HFFc6 (cell line): ENCODE data around the gene CLASRP. TPM values are rescaled to one million over a fixed set of nuclear protein-coding genes. Genes with fewer than 3 reads are reported as not detected.
"Not testable (repeated sequence)": the region's sequence is repeated elsewhere in the genome, so short reads cannot be mapped to it uniquely, and the experiment has no call there.

Experiments
- DNase-seq: peaks from one replicate; pipeline ENCODE4 v3.0.0-alpha.2; 2018
- H3K27ac Mint-ChIP-seq: 2 replicates; pipeline ENCODE4 v1.8.0; 2020; ENCODE audit warnings: mild to moderate bottlenecking, mixed read lengths
- H3K27me3 Mint-ChIP-seq: 2 replicates; pipeline ENCODE4 v1.8.0; 2021; ENCODE audit warnings: mild to moderate bottlenecking, moderate library complexity, mixed read lengths; ENCODE audit not compliant: insufficient read depth
- H3K36me3 Mint-ChIP-seq: 2 replicates; pipeline ENCODE4 v1.8.0; 2021; ENCODE audit warnings: low read depth, mixed read lengths
- H3K4me1 Mint-ChIP-seq: 2 replicates; pipeline ENCODE4 v1.8.0; 2020; ENCODE audit warnings: low read depth, mixed read lengths
- H3K4me3 Mint-ChIP-seq: 2 replicates; pipeline ENCODE4 v1.8.0; 2020; ENCODE audit warnings: mild to moderate bottlenecking, moderate library complexity, mixed read lengths
- H3K9me3 Mint-ChIP-seq: 2 replicates; pipeline ENCODE4 v1.8.0; 2020; ENCODE audit warnings: mild to moderate bottlenecking, mixed read lengths
- CTCF ChIP-seq: fragments of 200-600 bp; sonication (generic); IDR thresholded peaks from 2 replicates; pipeline ENCODE4 v1.5.0; 2021; ENCODE audit warnings: antibody characterized with exemption, mild to moderate bottlenecking
- total RNA-seq, 6 experiments: library from RNA; stranded (reverse); fragmentation: NEBNext Ultra II Directional; extraction: Animal tissue kit (Norgen Biotek cat#: 25700); gene quantifications; 2 replicates in 1 of 6; 3 replicates in 5 of 6; pipeline ENCODE4 v1.2.3, GENCODE V29; 2021

CLASRP gene
- total RNA-seq, 6 experiments from 2014 or later, result 29.9 to 42.9 (median 37.3) TPM

- H3K36me3 Mint-ChIP-seq, result peaks cover 7% of the 10 kb centered on the region; the same call in 1 of the 2 replicates
- no peaks in the 10 kb centered on the region for H3K27me3 Mint-ChIP-seq
- peaks cover 13% of the 10 kb centered on the region for H3K4me1 Mint-ChIP-seq
- DNase-seq, result no peak
- no peak overlapping the region for H3K27ac Mint-ChIP-seq
- no peaks in the 10 kb centered on the region for H3K9me3 Mint-ChIP-seq
- H3K4me3 Mint-ChIP-seq, result no peak overlapping the region
- TF ChIP-seq CTCF, result no peak
Measured at GRCh38 chr19:45104658-45105349, 66.0 kb downstream of the CLASRP start.

GRCh38 chr19:45106363-45106762 is 67.5 kb downstream of the CLASRP start:
- H3K36me3 Mint-ChIP-seq, H3K4me3 Mint-ChIP-seq, H3K27me3 Mint-ChIP-seq, H3K9me3 Mint-ChIP-seq, DNase-seq, H3K27ac Mint-ChIP-seq, H3K4me1 Mint-ChIP-seq: not testable (repeated sequence)

GRCh38 chr19:45107621-45108150 is 68.8 kb downstream of the CLASRP start:
- H3K36me3 Mint-ChIP-seq, result no peaks in the 10 kb centered on the region
- TF ChIP-seq CTCF, result no peak
- no peak for DNase-seq
- no peaks in the 10 kb centered on the region; the same call in 1 of the 2 replicates for H3K4me1 Mint-ChIP-seq
- H3K9me3 Mint-ChIP-seq, result no peaks in the 10 kb centered on the region
- no peak overlapping the region for H3K4me3 Mint-ChIP-seq
- H3K27me3 Mint-ChIP-seq, result no peaks in the 10 kb centered on the region
- H3K27ac Mint-ChIP-seq, result no peak overlapping the region

- no peaks in the 10 kb centered on the region; the same call in 1 of the 2 replicates for H3K27me3 Mint-ChIP-seq
- peaks cover 4% of the 10 kb centered on the region; the same call in 1 of the 2 replicates for H3K36me3 Mint-ChIP-seq
- no peak overlapping the region for H3K4me3 Mint-ChIP-seq
- no peak for TF ChIP-seq CTCF
- H3K9me3 Mint-ChIP-seq, result no peaks in the 10 kb centered on the region
- DNase-seq, result no peak
- no peak overlapping the region; the same call in 1 of the 2 replicates for H3K27ac Mint-ChIP-seq
- no peaks in the 10 kb centered on the region; the same call in 1 of the 2 replicates for H3K4me1 Mint-ChIP-seq
Measured at GRCh38 chr19:45110851-45111266, 72.0 kb downstream of the CLASRP start.

GRCh38 chr19:45112111-45112827 is 73.4 kb downstream of the CLASRP start:
- no peak overlapping the region for H3K27ac Mint-ChIP-seq
- no peak for TF ChIP-seq CTCF
- DNase-seq, result no peak
- H3K4me1 Mint-ChIP-seq, result no peaks in the 10 kb centered on the region; the same call in 1 of the 2 replicates
- H3K36me3 Mint-ChIP-seq, result peaks cover 4% of the 10 kb centered on the region; the same call in 1 of the 2 replicates
- H3K27me3 Mint-ChIP-seq, result no peaks in the 10 kb centered on the region; the same call in 1 of the 2 replicates
- no peak overlapping the region for H3K4me3 Mint-ChIP-seq
- no peaks in the 10 kb centered on the region for H3K9me3 Mint-ChIP-seq

- Mint-ChIP-seq H3K27ac (no peak overlapping the region), H3K4me1 (no peaks in the 10 kb centered on the region; the same call in 1 of the 2 replicates), H3K9me3 (no peaks in the 10 kb centered on the region), H3K4me3 (no peak overlapping the region), H3K36me3 (peaks cover 4% of the 10 kb centered on the region; the same call in 1 of the 2 replicates), H3K27me3 (no peaks in the 10 kb centered on the region; the same call in none of the 2 replicates)
- no peak for DNase-seq
- no peak for TF ChIP-seq CTCF
Measured at GRCh38 chr19:45113628-45114027, 74.8 kb downstream of the CLASRP start.
